Activated CD4-positive, alpha-beta T cell treated with anti-CD3 and anti-CD28 coated beads, Interleukin-2, amount 50 U/mL, for 1 hour (primary cell): ENCODE results near the gene MOB1A.
"Not testable (repeated sequence)": the region's sequence is repeated elsewhere in the genome, so short reads cannot be mapped to it uniquely, and the experiment has no call there.

ENCODE experiments used
- DNase-seq: peaks from one replicate; pipeline ENCODE4 v3.0.0-alpha.2; 2020

The MOB1A gene

DNA sequence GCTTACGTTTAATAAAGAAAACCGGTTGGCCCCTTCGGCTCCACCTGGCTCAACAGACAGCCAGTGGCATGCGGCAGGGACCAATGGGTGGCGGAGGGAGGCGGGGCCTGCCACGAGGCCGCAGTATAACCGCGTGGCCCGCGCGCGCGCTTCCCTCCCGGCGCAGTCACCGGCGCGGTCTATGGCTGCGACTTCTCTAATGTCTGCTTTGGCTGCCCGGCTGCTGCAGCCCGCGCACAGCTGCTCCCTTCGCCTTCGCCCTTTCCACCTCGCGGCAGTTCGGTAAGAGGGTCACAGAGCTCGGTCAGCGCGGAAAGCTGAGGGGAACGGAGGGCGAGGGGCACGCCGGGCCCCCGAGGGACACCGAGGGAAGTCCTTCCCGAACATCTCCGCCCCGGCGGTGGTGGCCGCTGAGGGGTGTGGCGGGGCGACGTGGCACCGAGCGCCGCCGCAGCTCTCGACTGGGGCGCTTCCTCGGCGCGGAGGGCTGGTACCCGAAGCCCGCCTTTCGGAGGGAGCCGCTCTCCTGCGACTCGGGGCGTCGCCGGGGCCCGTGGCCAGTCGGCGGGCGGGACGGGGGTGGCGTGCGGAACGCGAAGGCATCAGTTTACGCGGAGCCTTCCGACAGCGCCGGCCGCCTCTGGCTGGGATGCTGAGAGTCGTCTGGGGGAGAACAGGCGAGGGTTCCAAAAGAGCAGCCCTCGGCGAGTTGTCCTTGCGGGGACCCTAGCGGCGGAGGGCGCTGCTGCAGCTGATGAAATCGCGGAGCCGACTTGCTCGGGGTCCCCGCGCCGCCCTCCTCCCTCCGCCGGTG, 20.0 kb upstream of the MOB1A start, which contains the start of gene MTHFD2:
Gene MTHFD2 (plus strand): TSS at position 155 of the 814 bp plus-strand sequence. CDS start 27 bp downstream, at position 182.
- peak; percentile 86 for DNase-seq

DNA sequence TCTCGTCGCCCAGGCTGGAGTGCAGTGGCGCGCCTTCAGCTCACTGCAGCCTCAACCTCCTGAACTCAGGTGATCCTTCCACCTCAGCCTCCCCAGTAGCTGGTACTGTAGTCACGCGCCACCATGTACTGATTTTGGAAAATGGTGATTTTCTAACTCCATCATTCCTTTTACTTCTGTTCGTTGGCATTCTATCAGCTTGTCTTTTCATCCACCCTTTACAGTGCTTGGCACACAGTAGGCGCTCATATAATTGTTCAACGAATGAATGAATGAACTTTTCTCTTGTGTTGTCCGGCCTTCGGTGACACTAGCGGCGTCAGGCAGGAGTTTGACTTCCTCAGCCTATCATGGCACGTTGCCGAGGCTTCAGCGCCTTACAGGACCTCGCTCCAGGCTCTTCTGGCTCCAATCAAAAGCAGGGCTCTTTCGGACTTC, 19.4 kb upstream of the MOB1A start:
- no peak for DNase-seq

DNA sequence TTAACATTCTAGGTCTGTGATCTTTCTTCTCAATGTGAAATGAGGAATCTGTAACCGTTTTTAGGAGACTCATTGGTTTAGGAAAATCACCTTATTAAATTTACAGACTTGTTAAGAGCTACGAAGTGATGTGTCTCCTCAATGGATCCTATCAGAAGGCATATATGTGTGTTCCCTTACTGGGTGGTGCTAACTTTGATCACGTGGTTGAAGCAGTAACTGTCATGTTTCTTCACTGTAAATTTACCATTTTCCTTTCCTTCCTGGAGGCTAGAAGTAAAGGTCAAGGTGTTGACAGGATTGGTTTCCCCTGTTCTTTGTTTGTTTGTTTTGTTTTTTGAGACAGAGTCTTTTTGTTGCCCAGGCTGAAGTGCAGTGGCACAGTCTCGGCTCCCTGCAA, 18.4 kb upstream of the MOB1A start:
- no peak for DNase-seq

DNA sequence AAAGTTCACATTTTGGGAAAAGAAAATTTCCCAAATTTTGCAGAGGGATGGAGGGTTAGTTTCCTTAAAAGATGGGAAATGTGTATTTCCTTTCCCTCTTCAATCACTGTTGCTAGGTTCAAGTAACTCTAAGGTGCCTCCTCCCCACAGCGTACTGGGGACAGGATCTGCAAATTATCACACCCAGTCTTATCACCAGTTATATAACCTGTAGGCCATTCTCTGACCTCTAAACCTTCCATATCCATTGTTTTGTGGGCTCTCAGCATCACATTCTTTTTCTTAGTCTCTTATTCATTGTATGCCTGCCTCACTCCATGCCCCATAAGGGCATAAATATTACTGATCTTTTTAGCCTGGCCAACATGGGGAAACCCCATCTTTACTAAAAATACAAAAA, 16.1 kb upstream of the MOB1A start:
- DNase-seq: no peak

DNA sequence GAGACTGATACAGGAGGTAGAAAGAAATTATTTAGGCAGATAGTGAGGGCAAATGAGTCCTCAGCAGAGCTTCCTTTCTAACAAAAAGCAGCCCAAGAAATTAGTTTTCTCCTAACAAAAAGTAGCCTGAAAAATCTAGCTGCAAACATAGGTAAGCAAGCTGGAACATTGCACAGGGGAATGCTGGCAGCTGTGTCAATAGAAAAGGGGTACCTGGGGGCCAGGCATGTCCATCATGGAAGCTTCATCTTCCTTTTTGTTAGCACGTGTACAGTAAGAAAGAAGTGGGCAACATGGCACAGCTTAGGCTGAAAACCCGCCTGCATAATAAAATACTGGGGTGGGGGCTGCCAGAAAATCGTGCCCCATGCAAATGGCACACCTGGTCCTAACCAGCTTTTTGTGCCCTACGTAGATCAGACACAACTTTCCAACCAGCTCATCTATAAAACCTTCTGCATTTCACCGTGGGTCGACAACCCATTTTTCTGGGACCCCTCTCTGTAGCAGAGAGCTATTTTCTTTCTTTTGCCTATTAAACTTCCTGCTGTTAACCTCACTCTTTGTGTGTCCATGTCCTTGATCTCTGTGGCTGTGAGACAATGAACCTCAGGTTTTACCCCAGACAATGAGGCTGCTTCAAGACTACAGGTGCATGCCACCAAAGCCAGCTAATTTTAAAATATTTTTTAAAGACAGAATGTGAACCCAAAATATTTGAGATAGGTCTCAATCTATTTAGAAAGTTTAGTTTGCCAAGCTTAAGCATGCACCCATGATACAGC, 13.1 kb upstream of the MOB1A start:
- no peak for DNase-seq

DNA sequence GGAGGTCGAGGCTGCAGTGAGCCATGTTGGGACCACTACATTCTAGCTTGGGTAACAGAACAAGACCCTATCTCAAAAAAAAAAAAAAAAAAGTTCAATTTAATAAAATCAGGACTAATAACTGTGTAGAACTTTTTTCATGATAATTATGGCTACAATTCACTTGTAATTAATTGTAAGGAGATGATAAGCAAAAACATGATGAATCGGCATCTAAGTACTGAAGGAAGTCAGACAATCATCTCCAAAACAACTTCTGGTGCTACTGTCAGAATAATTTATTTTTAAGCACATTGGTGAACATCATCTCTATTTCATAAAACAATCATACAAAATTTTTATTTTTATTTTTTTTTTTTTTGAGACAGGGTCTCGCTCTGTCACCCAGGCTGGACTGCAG, 10.0 kb upstream of the MOB1A start:
- DNase-seq: no peak

DNA sequence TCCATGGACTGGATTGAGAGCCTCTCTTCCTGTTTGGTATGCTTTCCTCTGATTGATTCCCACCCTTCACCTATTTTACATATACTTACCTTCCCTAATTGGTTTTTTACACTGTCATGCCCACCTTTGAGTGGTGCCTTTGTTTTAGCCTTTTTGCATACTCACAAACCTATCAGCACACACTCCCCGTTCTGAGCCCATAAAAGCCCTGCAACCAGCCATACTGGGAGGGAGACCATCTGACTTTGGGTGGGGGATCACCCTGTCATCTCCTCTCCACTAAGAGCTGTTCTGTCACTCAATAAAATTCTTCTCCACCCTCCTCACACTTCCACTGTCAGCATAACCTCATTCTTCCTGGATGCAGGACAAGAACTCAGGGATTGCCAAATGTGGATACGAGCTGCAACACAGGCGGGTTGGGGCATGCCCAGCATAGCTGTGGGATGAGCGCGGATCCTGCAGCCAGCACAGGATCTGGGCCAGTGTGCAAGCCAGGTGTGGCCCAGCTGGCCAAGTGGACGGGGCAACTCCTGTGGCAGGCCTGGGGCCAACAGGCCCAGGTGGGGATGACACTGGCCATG, 9.4 kb upstream of the MOB1A start:
- no peak for DNase-seq

DNA sequence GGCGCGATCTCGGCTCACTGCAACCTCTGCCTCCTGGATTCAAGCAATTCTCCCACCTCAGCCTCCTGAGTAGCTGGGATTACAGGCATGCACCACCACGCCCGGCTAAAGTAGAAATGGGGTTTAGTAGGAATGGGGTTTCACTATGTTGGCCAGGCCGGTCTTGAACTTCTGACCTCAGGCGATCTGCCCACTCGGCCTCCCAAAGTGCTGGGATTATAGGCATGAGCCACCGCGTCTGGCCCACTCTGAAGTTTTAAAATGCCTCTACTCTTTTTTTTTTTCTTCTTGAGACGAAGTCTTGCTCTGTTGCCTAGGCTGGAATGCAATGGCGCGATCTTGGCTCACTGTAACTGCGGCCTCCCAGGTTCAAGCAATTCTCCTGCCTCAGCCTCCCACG, 8.0 kb upstream of the MOB1A start:
- not testable (repeated sequence) for DNase-seq

DNA sequence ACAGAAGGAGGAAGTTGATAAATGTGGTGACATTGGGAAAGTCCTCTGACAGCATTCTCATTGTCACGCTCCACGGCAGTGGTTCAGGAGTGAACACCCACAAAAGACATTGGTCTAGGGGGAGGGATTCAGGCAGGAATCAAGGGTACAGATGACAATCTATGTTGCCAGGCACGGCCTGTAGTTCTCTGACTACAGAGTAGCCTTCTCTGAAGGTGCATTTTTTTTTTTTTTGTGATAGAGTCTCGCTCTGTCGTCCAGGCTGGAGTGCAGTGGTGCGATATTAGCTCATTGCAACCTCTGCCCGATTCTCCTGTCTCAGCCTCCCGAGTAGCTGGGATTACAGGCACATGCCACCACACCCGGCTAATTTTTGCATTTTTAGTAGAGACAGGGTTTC, 7.4 kb upstream of the MOB1A start:
- DNase-seq: no peak

DNA sequence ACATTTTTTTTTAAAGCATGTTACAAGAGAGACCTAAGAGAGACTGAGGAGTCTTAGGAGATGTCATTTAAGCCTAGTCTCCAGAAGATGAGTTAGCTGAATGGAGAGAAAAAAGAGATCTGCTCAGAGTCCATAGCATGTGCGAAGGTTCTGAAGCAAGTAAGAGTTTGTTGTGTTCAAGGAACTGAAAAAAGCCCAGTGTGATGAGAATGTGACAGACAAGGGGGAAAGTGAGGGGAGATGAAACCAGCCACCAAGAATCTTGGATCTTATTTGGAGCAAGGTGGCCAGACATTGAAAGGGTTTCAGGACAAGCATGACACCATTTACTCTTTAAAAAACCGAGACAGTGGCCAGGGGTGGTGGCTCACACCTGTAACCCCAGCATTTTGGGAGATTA, 5.2 kb upstream of the MOB1A start:
- no peak for DNase-seq

DNA sequence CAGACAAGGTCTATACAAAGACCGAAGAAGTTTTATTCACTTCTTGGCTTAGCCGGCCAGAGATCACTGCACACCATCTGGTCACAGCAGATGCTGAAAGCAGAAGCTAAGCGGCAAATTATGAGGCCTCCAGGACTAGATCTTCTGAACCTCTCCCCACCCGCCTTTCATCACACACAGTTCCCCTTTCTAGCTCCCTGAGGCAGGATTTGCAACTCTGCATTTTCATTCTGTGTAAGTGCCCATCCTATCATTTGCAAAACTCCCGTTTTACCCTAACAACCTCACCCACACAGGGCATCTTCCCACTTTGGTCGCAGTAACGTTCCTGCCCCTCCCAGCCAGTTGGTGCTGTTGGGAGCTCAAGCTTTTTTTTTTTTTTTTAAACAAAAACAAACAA, 3.1 kb upstream of the MOB1A start:
- DNase-seq: no peak

DNA sequence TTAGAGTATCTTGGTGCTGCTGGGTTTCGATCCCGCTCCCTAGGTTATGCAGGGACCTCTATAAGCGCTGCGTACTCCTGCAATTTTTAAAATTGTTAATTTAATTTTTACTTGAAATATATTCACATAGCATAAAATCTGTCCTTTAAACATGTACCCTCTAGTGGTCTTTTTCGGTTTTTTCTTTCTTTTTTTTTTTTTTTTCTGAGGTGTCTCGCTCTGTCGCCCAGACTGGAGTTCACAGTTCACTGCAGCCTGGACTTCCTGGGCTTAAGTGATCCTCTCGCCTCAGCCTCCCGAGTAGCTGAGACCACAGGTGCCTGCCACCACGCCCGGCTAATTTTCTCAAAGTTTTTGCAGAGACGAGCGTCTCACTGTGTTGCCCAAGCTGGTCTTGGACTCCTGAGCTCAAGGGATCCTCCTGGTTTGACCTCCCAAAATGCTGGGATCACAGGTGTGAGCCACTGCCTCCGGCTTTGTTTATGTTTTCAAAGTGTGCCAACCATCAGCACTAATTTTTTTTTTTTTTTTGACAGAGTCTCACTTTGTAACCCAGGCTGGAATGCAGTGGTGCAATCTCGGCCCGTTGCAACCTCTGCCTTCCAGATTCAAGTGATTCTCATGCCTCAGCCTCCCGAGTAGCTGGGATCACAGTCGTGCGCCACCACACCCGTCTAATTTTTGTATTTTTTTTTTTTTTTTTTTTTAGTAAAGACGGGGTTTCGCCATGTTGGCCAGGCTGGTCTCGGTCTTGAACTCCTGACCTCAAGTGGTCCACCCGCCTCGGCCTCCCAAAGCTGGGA, 585 bp upstream of the MOB1A start:
- DNase-seq: no peak

DNA sequence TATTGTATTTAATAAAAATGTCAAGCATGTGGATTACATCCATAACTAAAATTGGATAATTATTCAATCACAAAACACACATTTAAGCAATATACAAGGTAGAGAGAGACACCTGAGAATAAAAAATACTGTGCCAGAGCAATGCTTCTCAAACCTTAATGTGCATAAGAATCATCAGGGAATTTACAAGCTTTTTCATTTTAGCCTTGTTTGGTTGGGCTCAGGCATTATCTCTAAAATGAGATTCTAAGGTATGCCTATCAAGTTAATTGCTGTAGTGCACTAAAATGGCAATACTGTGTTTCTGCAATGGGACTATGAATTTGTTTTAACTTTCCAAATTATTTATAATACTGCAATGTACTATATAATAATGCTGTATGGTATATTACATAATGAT, 983 bp downstream of the MOB1A start:
- DNase-seq: no peak

DNA sequence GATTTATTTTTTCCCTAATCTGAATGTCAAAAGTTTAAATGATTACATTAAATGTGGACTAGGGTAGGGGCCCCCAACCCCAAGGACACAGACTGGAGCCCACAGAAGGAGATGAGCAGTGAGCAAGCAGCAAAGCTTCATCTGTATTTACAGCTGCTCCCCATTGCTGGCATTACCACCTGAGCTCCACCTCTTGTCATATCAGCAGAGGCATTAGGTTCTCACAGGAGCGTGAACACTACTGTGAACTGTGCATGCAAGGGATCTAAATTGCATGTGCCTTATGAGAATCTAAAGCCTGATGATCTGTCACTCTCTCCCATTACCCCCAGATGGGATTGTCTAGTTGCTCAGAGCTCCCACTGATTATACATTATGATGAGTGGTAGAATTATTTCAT, 3.8 kb downstream of the MOB1A start:
- DNase-seq: no peak

DNA sequence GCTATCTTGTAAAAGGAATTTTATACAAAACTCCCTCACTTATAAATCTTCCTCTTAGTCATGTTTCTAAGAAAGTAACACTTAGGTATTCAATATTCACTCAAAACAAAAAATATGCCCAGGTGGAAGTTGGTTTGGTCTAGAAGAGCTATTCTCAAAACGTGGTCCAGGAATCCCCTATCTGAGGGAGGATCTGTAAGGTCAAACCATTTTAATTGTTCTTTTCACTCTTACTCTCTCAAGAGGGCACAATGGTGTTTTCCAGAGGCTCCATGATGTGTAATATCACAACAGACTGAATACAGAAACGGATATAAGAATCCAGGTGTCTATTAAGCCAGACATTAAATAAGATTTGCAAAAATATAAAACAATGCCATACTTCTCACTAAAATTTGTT, 9.9 kb downstream of the MOB1A start:
- no peak for DNase-seq

DNA sequence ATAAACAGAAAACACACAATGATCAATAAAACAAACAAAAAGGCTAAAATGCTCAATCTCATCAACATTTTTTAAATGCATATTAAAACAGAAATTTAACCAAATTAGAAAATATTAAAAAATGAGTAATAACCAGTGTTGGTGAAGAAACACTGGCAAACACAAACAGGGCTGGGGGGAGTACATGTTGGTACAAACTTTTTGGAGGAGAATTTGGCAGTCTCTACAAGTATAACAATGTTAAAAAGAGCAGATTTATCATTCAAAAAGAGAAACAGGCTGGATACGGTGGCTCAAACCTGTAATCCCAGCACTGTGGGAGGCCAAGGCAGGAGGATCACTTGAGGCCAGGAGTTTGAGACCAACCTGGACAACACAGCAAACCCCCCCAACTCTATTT, 13.9 kb downstream of the MOB1A start:
- DNase-seq: no peak

DNA sequence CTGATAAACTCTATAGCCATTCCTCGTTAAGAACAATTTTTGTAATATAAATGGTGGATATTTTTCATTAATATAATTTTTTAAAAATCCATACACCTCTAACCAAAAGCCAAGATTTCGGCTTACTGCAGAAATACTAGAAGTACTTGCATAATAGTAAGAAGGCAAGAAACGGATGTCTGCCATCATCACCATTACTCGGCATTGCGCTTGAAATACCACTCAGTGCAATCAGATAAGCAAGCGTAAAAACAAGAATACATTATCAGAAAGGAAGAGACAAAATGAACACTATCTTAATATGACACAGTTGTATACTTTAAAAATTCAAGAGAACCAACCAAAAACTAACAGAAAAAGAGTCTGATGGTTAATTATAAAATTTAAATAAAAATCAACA, 15.7 kb downstream of the MOB1A start:
- no peak for DNase-seq

DNA sequence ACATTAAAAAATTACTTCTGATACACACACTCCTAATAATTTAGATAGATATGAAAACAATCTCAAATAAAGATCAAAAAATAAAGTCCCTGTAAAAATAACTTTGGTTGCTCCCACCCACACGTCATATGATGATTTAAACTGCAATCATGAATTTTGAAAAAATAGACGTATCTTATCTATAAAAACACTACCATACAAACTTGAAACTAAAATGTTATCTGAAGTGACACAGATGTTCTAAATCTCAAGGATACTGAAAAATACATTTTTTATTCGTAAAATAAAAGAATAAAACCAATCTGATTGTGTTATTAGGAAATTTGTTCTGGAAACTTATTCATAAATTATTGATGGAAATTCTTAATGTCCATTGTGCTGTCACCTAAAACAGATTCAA, 22.8 kb downstream of the MOB1A start:
- no peak for DNase-seq

DNA sequence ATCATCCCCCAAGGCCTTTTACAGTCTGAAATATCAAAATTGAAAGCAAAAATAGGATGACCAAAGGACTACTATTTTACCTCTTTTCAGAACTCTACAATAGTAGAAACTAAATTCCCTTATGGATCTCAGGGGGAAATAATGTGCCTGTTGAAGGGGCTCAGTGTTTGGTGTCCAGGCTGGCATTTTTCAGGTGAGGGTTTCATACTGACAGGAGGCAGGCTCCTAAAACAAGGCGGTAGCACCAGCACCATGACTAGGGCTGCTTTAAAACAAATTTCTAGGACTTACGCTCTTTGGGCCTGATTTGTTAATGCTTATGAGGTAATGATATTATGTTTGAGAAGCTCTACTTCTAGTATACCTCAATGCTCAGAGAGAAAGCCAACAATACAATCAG, 25.7 kb downstream of the MOB1A start:
- no peak for DNase-seq

DNA sequence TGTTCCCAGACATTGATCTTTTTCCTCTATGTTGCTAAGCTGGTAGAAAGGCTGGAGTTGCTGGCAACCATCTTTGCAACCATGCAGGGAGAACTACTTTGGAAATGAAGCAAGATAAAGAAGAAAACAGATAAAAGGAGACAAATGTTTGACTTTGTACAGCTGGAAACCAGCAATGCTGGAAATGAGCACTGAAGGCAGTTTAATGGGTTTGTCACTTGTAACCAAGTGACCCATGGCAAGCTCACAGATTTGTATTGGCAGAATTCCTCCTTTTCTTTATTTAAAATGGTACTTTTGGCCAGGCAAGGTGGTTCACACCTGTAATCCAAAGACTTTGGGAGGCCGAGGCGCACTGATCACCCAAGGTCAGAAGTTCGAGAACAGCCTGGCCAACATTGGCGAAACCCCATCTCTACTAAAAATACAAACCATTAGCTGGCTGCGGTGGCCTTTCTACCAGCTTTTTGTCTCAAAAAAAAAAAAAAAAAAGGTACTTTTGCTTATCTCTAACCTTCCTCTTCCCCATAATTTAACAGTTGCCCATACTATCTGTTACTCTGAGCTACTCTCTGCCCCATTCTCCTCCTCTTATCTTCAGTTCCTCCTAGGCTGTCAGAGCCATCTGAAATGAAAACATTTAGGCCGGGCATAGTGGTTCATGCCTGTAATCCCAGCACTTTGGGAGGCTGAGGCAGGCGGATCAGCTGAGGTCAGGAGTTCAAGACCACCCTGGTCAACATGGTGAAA, 28.9 kb downstream of the MOB1A start:
- no peak for DNase-seq

DNA sequence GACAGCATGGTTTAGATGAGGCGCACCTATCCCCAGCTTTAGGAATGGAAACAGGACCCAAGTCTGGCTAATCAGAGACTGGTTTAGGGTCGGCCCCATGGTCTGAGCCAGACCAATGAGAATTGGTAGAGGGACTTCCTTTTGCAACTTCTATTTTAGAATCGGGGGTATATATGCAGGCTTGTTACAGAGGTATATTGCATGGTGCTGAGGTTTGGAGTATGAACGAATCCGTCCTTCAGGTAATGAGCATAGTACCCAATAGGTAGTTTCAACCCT, 29.5 kb downstream of the MOB1A start:
- no peak for DNase-seq

DNA sequence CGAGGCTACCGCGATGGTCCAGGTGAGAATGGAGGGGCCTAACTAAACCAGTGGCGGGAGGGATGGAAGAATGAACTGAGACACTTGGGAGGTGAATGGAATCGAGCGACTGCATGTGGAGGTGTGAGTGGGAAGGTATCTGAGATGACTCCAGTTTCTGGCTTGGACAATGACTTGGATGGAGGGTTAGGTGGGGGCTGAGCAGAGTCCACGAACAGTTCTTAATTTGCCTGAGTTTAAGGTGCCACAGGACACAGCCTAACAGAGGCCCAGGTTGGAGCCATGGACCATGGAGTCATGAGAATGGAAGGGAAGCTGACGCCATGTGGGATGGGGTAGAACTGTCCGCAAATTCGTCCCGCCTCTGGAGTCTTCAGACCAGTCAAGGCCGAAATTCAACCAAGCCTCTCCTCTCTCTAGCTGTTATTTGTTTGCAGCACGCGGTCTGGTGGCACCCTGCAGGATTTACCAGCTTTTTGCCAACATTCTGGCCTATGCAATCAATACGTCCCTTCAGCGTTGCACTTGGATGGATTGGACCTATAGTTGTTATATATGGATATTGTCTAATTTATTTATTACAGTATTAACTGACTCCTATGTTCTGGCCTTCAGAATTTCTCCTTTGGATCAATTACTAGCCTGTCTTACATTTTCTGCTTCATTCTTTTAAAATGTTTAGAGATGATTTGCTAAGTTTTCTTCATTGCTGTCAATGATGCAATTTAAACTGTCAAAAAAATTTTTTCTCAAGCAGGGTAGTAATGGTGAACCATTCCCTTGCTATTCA, 30.0 kb downstream of the MOB1A start:
- no peak for DNase-seq
